NCI-H1105 (cell line): Measurements from ENCODE around the gene PLEKHG5.

Experiments used
- DNase-seq: peaks from one replicate; lab custom pipeline; 2025; lab: John Stamatoyannopoulos, UW

PLEKHG5 gene

GRCh38 chr1:6491480-6491962 lies at the start of gene PLEKHG5:
Gene PLEKHG5 (minus strand): TSS chr1:6491667. CDS start chr1:6477571, 14,096 bp downstream.
- DNase-seq: no peak

- no peak for DNase-seq
Observed at GRCh38 chr1:6538956-6539355, 47.5 kb upstream of the PLEKHG5 start.

- no peak for DNase-seq
Observed at GRCh38 chr1:6536291-6536690, 44.8 kb upstream of the PLEKHG5 start.

GRCh38 chr1:6535214-6535613 lies 43.7 kb upstream of the PLEKHG5 start:
- no peak for DNase-seq

GRCh38 chr1:6534248-6534822 lies 42.9 kb upstream of the PLEKHG5 start:
- no peak for DNase-seq

GRCh38 chr1:6531996-6532395 lies 40.5 kb upstream of the PLEKHG5 start:
- no peak for DNase-seq

- no peak for DNase-seq
Observed at GRCh38 chr1:6530504-6531160, 39.2 kb upstream of the PLEKHG5 start.

GRCh38 chr1:6528492-6528891 lies 37.0 kb upstream of the PLEKHG5 start:
- no peak for DNase-seq

- DNase-seq: no peak
Observed at GRCh38 chr1:6526316-6526715, 34.8 kb upstream of the PLEKHG5 start.

GRCh38 chr1:6523566-6523965 lies 32.1 kb upstream of the PLEKHG5 start:
- DNase-seq: no peak

GRCh38 chr1:6521536-6521935 lies 30.1 kb upstream of the PLEKHG5 start:
- DNase-seq: no peak

- peak; percentile 73 for DNase-seq
Observed at GRCh38 chr1:6519935-6520671, 28.6 kb upstream of the PLEKHG5 start.

GRCh38 chr1:6519491-6519934 lies 28.0 kb upstream of the PLEKHG5 start:
- no peak for DNase-seq

GRCh38 chr1:6517435-6517851 lies 26.0 kb upstream of the PLEKHG5 start:
- DNase-seq: no peak

GRCh38 chr1:6515771-6516170 lies 24.3 kb upstream of the PLEKHG5 start:
- DNase-seq: no peak

GRCh38 chr1:6513320-6513801 lies 21.9 kb upstream of the PLEKHG5 start:
- no peak for DNase-seq

GRCh38 chr1:6512908-6513280 lies 21.4 kb upstream of the PLEKHG5 start:
- no peak for DNase-seq

GRCh38 chr1:6512245-6512907 lies 20.9 kb upstream of the PLEKHG5 start:
- no peak for DNase-seq

- DNase-seq: no peak
Observed at GRCh38 chr1:6511561-6512244, 20.2 kb upstream of the PLEKHG5 start.

GRCh38 chr1:6511056-6511455 lies 19.6 kb upstream of the PLEKHG5 start:
- no peak for DNase-seq

GRCh38 chr1:6510493-6510892 lies 19.0 kb upstream of the PLEKHG5 start:
- no peak for DNase-seq

GRCh38 chr1:6509919-6510291 lies 18.4 kb upstream of the PLEKHG5 start:
- no peak for DNase-seq
